ENCODE results near the gene OR14J1. TPM values are rescaled to one million over a fixed set of nuclear protein-coding genes. Genes with fewer than 3 reads are reported as not detected.
"Not testable (repeated sequence)": the region's sequence is repeated elsewhere in the genome, so short reads cannot be mapped to it uniquely, and the experiment has no call there.

The OR14J1 gene
- total RNA-seq: not detected in 2 replicates

DNA sequence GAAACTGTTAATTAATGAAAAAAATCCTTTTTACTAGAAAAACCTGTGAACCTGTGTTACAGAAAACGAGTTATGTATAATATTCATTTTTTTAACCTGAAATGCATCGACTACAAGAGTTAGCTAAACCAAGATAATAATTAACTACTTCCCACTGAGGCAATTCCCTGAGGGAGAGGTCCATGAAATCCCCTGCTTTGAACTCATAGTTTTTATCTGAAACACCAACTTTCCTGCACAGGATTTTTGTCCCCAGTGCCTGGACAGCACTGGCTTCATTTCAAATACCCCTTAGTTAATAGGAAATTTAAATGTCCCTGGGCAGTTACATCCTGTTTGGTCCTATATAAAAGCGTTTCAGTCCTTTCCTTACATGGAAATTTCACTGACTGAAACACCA, at the start of gene OR14J1:
TSS of gene OR14J1 (plus strand) at position 386 of the 400 bp plus-strand sequence. CDS start 4,989 bp downstream, outside the sequence.
- intact Hi-C loops (cut with micrococcal nuclease): no loop called here

DNA sequence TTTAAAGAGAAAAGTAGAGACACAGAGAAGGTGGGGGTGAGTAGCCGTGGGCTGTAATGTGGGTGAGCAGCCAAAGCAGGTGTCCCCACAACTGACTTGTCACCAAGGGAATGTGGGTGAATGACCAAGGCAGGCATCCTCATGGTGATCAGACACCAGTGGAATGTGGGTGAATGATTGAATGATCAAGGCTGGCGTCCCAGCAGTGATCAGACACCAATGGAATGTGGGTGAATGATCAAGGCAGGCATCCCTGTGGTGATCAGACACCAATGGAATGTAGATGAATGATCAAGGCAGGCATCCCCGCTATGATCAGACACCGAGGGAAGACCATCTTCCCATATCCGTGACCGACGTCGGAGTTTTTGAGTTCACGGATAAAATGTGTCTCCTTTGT, 49.8 kb upstream of the OR14J1 start:
- intact Hi-C loops (cut with micrococcal nuclease): no loop called here

- intact Hi-C loops (cut with micrococcal nuclease): no loop called here
Measured at GRCh38 chr6:29255530-29255929, 46.0 kb upstream of the OR14J1 start.

DNA sequence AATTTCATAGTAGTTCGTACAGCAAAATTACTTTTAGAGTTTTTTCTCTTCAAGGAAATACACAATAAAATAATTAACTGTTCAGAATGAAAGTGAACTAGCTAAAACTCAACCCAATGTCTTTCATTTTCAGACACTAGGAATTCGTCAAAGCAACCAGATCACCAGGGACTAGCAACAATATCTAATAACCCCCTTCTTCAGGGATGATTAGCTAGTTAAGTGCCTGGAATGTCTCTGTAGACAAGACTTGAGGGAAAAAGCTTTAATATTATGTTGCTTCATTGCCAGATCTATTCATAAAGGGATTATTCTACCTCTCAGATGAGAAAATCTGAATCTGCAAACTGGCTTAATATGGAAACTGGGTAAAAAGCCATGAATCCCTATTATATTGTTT, 41.8 kb upstream of the OR14J1 start:
- intact Hi-C loops (cut with micrococcal nuclease): no loop called here

GRCh38 chr6:29263001-29263400, 38.5 kb upstream of the OR14J1 start:
- intact Hi-C loops (cut with micrococcal nuclease): no loop called here

- intact Hi-C loops (cut with micrococcal nuclease): no loop called here
Measured at GRCh38 chr6:29294499-29294914, 7.0 kb upstream of the OR14J1 start.

- intact Hi-C loops (cut with micrococcal nuclease): no loop called here
Measured at GRCh38 chr6:29295181-29295585, 6.3 kb upstream of the OR14J1 start.

DNA sequence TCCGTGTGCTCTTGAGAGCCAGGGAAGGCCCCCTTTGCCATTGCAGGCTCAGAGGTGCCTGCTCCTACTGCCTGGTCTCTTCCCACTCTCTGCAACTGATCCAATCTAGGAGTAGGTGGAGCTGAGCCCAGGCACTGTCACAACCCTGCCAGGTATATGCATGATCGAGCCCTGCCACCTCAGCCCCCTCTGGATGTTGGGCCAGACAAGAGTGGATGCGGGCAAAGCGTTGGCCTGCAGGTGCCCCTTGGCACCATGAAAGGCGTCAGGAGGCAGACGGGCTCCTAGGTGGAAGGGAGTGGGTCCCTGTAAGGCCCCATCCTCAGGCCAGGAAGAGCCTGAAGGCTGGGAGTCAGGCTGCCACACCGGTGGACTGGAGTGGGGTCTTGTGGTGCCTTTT, 5.9 kb upstream of the OR14J1 start:
- intact Hi-C loops (cut with micrococcal nuclease): no loop called here

DNA sequence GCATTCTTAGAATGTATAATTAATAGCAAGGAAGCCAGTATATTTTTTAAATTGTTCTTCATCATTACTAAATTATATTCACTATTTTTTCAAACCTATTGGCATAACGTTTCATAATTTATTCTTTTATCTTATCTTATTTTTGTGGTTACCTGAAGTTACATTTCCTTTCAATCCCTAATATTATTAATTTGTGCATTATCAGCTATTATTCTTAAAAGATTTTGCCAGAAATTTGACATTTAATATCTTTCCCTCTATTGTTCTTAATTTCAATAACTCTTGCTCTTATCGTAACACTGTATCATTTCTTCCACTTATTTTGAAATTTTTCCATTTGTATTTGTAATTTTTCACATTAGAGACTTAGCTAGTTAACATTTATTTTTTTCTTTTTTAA, 18.4 kb downstream of the OR14J1 start:
- intact Hi-C loops (cut with micrococcal nuclease): no loop called here

DNA sequence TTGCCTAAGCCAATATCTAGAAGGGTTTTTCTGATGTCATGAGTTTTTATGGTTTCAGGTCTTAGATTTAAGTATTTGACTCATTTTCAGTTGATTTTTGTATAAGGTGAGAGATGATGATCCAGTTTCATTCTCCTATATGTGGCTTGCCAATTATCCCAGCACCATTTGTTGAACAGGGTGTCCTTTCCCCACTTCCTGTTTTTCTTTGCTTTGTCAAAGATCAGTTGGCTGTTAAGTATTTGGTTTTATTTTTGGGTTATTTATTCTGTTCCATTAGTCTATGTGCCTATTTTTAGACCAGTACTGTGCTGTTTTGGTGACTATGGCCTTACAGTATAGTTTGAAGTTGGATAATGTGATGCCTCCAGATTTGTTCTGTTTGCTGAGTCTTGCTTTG, 21.8 kb downstream of the OR14J1 start:
- intact Hi-C loops (cut with micrococcal nuclease): not testable (repeated sequence)

DNA sequence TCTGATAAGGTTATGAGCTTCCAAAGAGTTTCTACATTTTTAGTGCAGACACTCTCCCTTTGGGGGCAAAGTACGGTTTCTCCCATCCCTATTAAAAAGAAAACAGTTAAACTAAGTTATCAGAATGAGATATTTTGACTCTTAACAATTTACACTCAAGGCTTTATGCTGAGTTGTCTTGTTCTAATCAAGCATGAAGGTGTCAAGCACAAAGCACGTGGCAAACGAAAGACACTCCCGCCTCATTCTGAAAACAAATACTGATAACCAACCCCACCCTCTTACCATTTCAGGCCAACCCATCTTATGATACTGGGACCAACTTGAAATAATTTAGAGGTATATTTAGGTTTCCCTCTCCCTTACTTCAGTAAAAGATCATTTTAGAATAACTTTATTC, 24.3 kb downstream of the OR14J1 start:
- intact Hi-C loops (cut with micrococcal nuclease): no loop called here

- intact Hi-C loops (cut with micrococcal nuclease): no loop called here
Measured at GRCh38 chr6:29332676-29333075, 31.2 kb downstream of the OR14J1 start.

DNA sequence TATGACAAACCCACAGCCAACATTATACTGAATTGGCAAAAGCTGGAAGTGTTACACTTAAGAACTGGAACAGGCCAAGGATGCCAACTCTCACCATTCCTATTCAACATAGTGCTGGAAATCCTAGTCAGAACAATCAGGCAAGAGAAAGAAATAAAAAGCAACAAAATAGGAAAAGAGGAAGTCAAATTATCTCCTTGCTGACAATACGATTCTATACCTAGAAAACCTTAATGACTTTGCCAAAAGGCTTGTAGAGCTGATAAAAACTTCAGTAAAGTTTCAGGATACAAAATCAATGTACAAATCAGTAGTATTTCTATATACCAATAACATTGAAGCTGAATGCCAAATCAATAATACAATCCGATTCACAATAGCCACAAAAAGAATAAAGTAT, 34.8 kb downstream of the OR14J1 start:
- intact Hi-C loops (cut with micrococcal nuclease): no loop called here

DNA sequence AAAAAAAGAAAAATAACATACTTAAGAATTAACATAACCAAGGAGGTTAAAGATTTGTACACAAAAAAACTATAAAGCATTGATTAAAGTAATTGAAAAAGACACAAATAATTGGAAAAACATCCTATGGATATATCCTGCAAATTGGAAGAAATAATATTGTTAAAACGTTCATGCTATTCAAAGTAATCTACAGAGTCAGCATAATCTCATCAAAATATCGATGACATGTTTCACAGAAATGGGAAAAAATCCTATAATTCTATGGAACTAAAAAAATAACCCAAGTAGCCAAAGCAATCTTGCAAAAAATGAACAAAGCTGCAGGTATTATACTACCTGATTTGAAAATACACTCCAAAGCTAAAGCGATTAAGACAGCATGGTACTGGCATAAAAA, 43.9 kb downstream of the OR14J1 start:
- intact Hi-C loops (cut with micrococcal nuclease): no loop called here

- intact Hi-C loops (cut with micrococcal nuclease): not testable (repeated sequence)
Measured at GRCh38 chr6:29349348-29349747, 47.8 kb downstream of the OR14J1 start.

DNA sequence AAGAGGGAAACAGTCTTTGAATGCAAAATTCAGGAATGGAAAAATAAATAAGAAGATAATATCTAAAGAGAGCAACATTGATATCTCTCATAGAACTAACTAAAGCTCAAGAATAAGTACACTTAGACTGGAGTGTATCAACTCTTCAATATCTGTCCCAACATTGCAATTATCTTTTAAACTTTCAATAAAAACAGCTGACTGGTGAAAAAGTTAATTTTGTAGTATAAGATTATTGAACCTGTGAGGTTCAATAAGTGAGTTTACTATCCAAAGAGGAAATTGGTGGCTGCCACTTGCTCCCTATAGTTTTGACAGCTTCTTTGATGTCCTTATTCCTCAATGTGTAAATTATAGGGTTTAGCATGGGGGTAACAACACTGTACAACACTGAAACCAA, 53.5 kb downstream of the OR14J1 start:
- intact Hi-C loops (cut with micrococcal nuclease): no loop called here

DNA sequence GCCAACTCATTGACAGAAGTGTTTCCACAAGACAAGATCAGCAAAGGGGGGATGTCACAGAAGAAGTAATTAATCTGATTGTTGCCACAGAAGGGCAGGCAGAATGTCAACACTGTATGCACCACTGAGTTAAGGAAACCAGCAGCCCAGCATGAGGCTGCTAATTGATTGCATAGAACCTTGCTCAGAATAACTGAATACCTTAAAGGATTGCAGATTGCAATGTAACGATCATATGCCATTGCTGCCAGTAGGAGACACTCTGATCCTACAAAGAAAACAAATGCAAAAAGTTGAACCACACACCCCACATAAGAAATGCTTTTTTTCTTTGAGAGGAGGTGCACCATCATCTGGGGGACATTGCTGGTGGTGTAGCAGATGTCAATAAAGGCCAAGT, 54.1 kb downstream of the OR14J1 start:
- intact Hi-C loops (cut with micrococcal nuclease): no loop called here

Other genes starting within 250 kb of the OR14J1 start
- not detected in 2 replicates for gene OR2B3, start 214.4 kb upstream of the OR14J1 start, total RNA-seq
- gene OR2J1, start 202.2 kb upstream of the OR14J1 start, total RNA-seq: not detected in 2 replicates
- not detected in 2 replicates for gene OR2J3, start 193.6 kb upstream of the OR14J1 start, total RNA-seq
- not detected in 2 replicates for gene OR2J2, start 130.8 kb upstream of the OR14J1 start, total RNA-seq
- not detected in 2 replicates for gene OR5V1, start 67.2 kb downstream of the OR14J1 start, total RNA-seq
- gene OR12D3, start 73.6 kb downstream of the OR14J1 start, total RNA-seq: not detected in 2 replicates
- gene OR12D2, start 93.9 kb downstream of the OR14J1 start, total RNA-seq: not detected in 2 replicates
- gene OR12D1, start 113.2 kb downstream of the OR14J1 start, total RNA-seq: not detected in 2 replicates
- gene OR10C1, start 137.6 kb downstream of the OR14J1 start, total RNA-seq: not detected in 2 replicates
- not detected in 2 replicates for gene OR11A1, start 155.4 kb downstream of the OR14J1 start, total RNA-seq
- not detected in 2 replicates for gene OR2H1, start 155.5 kb downstream of the OR14J1 start, total RNA-seq
- gene MAS1L, start 186.3 kb downstream of the OR14J1 start, total RNA-seq: not detected in 2 replicates